Uterus (tissue), 4 donors: ENCODE measurements around the gene TFF3. TPM values are rescaled to one million over a fixed set of nuclear protein-coding genes. Genes with fewer than 3 reads are reported as not detected.

Experiments
- DNase-seq, 2 donors: peaks; one replicate each; pipeline ENCODE4 v3.0.0-alpha.2; 2019 to 2020
- H3K27ac ChIP-seq, 2 donors: fragments of 200-600 bp; sonication (generic); 1 replicate in 1 of 2; 2 replicates in 1 of 2; pipeline ENCODE4 v1.5.1; 2016 to 2018
- H3K27me3 ChIP-seq, 2 donors: fragments of 200-600 bp; sonication (generic); one replicate each; pipeline ENCODE4 v1.5.1; 2018 to 2019; ENCODE audit warnings: control low read depth in 1 of 2
- H3K36me3 ChIP-seq, 2 donors: fragments of 200-600 bp; sonication (generic); one replicate each; pipeline ENCODE4 v1.5.1; 2019; ENCODE audit warnings: control low read depth in 1 of 2
- H3K4me1 ChIP-seq, 2 donors: fragments of 200-600 bp; sonication (generic); one replicate each; pipeline ENCODE4 v1.5.1; 2018 to 2019; ENCODE audit warnings: control low read depth in 1 of 2
- H3K4me3 ChIP-seq, 2 donors: fragments of 200-600 bp; sonication (generic); 1 replicate in 1 of 2; 2 replicates in 1 of 2; pipeline ENCODE4 v1.5.1; 2018 to 2019; ENCODE audit warnings: mild to moderate bottlenecking in 1 of 2
- H3K9me3 ChIP-seq, 2 donors: fragments of 200-600 bp; sonication (generic); one replicate each; pipeline ENCODE4 v1.5.1; 2019; ENCODE audit warnings: control low read depth in 1 of 2
- CTCF ChIP-seq, 4 experiments: fragments of 200-600 bp in 2 of 4; fragments of 450-650 bp in 2 of 4; sonication (generic) in 2 of 4; IDR thresholded peaks; one replicate each; pipeline ENCODE4 v1.5.1; 2016 to 2019; ENCODE audit warnings: antibody characterized with exemption in 4 of 4, mild to moderate bottlenecking in 2 of 4, moderate library complexity in 1 of 4
- POLR2A ChIP-seq, 2 donors: fragments of 450-650 bp; IDR thresholded peaks; one replicate each; pipeline ENCODE4 v1.6.1; 2016; ENCODE audit warnings: antibody characterized with exemption in 2 of 2, mild to moderate bottlenecking in 1 of 2, moderate library complexity in 1 of 2
- intact Hi-C: fragments of 100-400 bp; cut with DNase I; formaldehyde crosslinking; loops from one replicate; pipeline ENCODE4 v1.15.1; 2023; ENCODE audit warnings: low total_unique reads
- total RNA-seq, 4 donors: library from RNA; depleted of rRNA in 3 of 4; stranded (reverse); fragments of >200 nt in 3 of 4; gene quantifications; one replicate each; pipeline versions ENCODE4 v1.1.0 to v1.2.4, GENCODE V29; 2014 to 2023
- donor health status: DM: yes; HTN: yes; CAD: no.

TFF3 gene
- total RNA-seq, 4 donors from 2014 or later = 1.4 to 49.7 (median 24.2) TPM

GRCh38 chr21:42347601-42348327, 32.6 kb upstream of the TFF3 start:
- Histone ChIP-seq H3K9me3 (no peaks in the 10 kb centered on the region), H3K36me3 (no peaks in the 10 kb centered on the region), H3K4me1 (no peaks in the 10 kb centered on the region), H3K4me3 (no peak overlapping the region), H3K27ac (no peak overlapping the region), H3K27me3 (no peaks in the 10 kb centered on the region)
- intact Hi-C loops = no loop called here
- TF ChIP-seq POLR2A (IDR thresholded peaks at IDR 0.05) (no peak), CTCF (IDR thresholded peaks at IDR 0.05) (no peak)
- no peak for DNase-seq

DNA sequence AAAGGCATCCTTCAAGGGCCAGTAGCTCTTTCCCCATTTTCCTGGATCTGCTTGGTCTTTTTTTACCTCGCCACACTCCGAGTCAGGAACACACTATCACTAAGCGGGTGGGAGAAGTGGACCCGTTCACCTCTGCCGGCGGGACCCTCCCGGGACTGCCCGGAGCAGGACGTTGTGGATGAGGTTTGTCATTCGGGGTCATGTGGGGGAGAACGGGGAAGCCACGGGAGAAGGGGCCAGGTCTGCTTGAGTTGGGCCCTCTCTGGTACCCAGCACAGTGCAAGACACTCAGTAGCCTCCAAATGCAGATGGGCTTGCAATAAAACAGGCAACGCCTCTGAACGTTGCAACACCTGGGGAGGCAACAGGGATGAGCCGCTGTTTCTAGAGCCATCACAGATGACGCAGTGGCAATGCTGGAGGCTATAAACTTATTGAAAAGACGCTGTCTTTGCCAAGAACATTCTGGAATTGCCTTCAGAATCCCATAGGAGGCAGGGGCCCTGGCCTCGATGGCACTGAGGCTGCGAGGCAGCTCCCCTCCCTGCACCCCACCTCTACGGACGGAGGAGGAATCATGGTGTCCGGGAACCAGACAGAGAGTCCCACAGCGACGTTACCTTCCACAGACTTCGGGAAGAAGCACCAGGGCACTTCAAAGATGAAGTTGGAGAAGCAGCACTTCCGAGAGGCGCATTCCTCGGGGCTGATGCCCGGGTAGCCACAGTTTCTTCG, 31.8 kb upstream of the TFF3 start:
- H3K4me1 ChIP-seq = no peaks in the 10 kb centered on the region
- no peak overlapping the region for H3K27ac ChIP-seq
- TF ChIP-seq POLR2A (IDR thresholded peaks at IDR 0.05) = no peak
- TF ChIP-seq CTCF (IDR thresholded peaks at IDR 0.05) = no peak
- no peaks in the 10 kb centered on the region for H3K9me3 ChIP-seq
- no peaks in the 10 kb centered on the region for H3K27me3 ChIP-seq
- intact Hi-C loops = no loop called here
- no peak overlapping the region for H3K4me3 ChIP-seq
- no peak for DNase-seq
- H3K36me3 ChIP-seq = no peaks in the 10 kb centered on the region

- no peak overlapping the region for H3K27ac ChIP-seq
- TF ChIP-seq POLR2A (IDR thresholded peaks at IDR 0.05) = no peak
- no peak for TF ChIP-seq CTCF (IDR thresholded peaks at IDR 0.05)
Measured at GRCh38 chr21:42346441-42346840, 31.2 kb upstream of the TFF3 start.

GRCh38 chr21:42344631-42345030, 29.4 kb upstream of the TFF3 start:
- no peaks in the 10 kb centered on the region for H3K9me3 ChIP-seq
- H3K4me3 ChIP-seq = no peak overlapping the region
- H3K27ac ChIP-seq = no peak overlapping the region
- no peaks in the 10 kb centered on the region for H3K36me3 ChIP-seq
- TF ChIP-seq CTCF (IDR thresholded peaks at IDR 0.05) (no peak), POLR2A (IDR thresholded peaks at IDR 0.05) (no peak)
- H3K27me3 ChIP-seq = no peaks in the 10 kb centered on the region
- no peak for DNase-seq
- intact Hi-C loops = no loop called here
- no peaks in the 10 kb centered on the region for H3K4me1 ChIP-seq

More at GRCh38 chr21:42346441-42346840, 31.2 kb upstream of the TFF3 start:
- Histone ChIP-seq H3K9me3 (no peaks in the 10 kb centered on the region), H3K36me3 (no peaks in the 10 kb centered on the region), H3K4me3 (no peak overlapping the region), H3K4me1 (no peaks in the 10 kb centered on the region), H3K27me3 (no peaks in the 10 kb centered on the region)
- intact Hi-C loops = no loop called here
- DNase-seq = no peak

GRCh38 chr21:42343963-42344510, 28.8 kb upstream of the TFF3 start:
- no peaks in the 10 kb centered on the region for H3K27me3 ChIP-seq
- TF ChIP-seq CTCF (IDR thresholded peaks at IDR 0.05) (no peak), POLR2A (IDR thresholded peaks at IDR 0.05) (no peak)
- no peaks in the 10 kb centered on the region for H3K9me3 ChIP-seq
- intact Hi-C loops = no loop called here
- H3K4me1 ChIP-seq = no peaks in the 10 kb centered on the region
- H3K4me3 ChIP-seq = no peak overlapping the region
- no peak overlapping the region for H3K27ac ChIP-seq
- no peaks in the 10 kb centered on the region for H3K36me3 ChIP-seq
- DNase-seq = no peak
